H1 (cell line): Measurements from ENCODE around the gene EEIG1. TPM values are rescaled to one million over a fixed set of nuclear protein-coding genes. Genes with fewer than 3 reads are reported as not detected.

Experiments used
- ASH2L ChIP-seq: fragments of 200-600, 300-600 bp; sonication (generic); IDR thresholded peaks from one replicate; pipeline ENCODE4 v1.7.1; 2017; ENCODE audit warnings: low read length
- BCL11A ChIP-seq, 2 experiments: IDR thresholded peaks; one replicate each; pipeline ENCODE4 v1.6.1; 2011; ENCODE audit warnings: low read depth in 2 of 2, low read length in 2 of 2, mild to moderate bottlenecking in 2 of 2
- BRCA1 ChIP-seq: IDR thresholded peaks from 2 replicates; pipeline ENCODE4 v1.6.1; 2012; ENCODE audit warnings: low read depth, low read length, improper control_type of control experiment
- CHD2 ChIP-seq: IDR thresholded peaks from 2 replicates; pipeline ENCODE4 v1.6.1; 2012; ENCODE audit warnings: low read length, improper control_type of control experiment
- CREB1 ChIP-seq: IDR thresholded peaks from 2 replicates; pipeline ENCODE4 v1.6.1; 2012; ENCODE audit warnings: inconsistent platforms
- KDM5A ChIP-seq: fragments of 200-600 bp; IDR thresholded peaks from 2 replicates; pipeline ENCODE4 v1.7.1; 2012; ENCODE audit warnings: mild to moderate bottlenecking, low read length, inconsistent platforms, mixed read lengths
- NANOG ChIP-seq: IDR thresholded peaks from 2 replicates; pipeline ENCODE4 v1.6.1; 2011; ENCODE audit warnings: low read length, low read depth, mild to moderate bottlenecking, inconsistent platforms; ENCODE audit not compliant: insufficient read depth, poor library complexity, severe bottlenecking
- NRF1 ChIP-seq: IDR thresholded peaks from 2 replicates; pipeline ENCODE4 v1.6.1; 2011; ENCODE audit warnings: mild to moderate bottlenecking, low read depth, low read length, improper control_type of control experiment
- polyA plus RNA-seq, 7 experiments: library from polyadenylated mRNA; depleted of rRNA in 3 of 7; stranded (reverse) in 5 of 7; unstranded in 2 of 7; fragments of >200 nt in 5 of 7; fragments of 200-250 nt in 2 of 7; gene quantifications; 1 replicate in 5 of 7; 2 replicates in 1 of 7; 4 replicates in 1 of 7; pipeline versions ENCODE4 v1.2.1 to v1.2.3, GENCODE V29; 2011 to 2013; ENCODE audit warnings: missing spikeins in 2 of 7, mixed read lengths in 2 of 7
- total RNA-seq: library from RNA; stranded (reverse); fragmentation: NEBNext Ultra II Directional; extraction: Animal tissue kit (Norgen Biotek cat#: 25700); gene quantifications from 2 replicates; pipeline ENCODE4 v1.2.1, GENCODE V29; 2021
- TF ChIP-seq, protein P1 (sequence below): IDR thresholded peaks from 2 replicates; pipeline ENCODE4 v1.6.1; 2011; ENCODE audit warnings: low read depth, mild to moderate bottlenecking, low read length; ENCODE audit not compliant: insufficient read depth
- TF ChIP-seq, protein P2 (sequence below): fragments of 300-600 bp; sonication (generic); IDR thresholded peaks from 2 replicates; pipeline ENCODE4 v1.7.1; 2012; ENCODE audit warnings: low read length, moderate library complexity, mild to moderate bottlenecking, inconsistent platforms; ENCODE audit not compliant: insufficient replicate concordance

EEIG1 gene
- total and polyA plus RNA-seq, 2 of the 8 experiments (the other 6 are each of a cell fraction or from before 2014, with no cell fraction given) = 29.8 to 50.8 TPM

DNA sequence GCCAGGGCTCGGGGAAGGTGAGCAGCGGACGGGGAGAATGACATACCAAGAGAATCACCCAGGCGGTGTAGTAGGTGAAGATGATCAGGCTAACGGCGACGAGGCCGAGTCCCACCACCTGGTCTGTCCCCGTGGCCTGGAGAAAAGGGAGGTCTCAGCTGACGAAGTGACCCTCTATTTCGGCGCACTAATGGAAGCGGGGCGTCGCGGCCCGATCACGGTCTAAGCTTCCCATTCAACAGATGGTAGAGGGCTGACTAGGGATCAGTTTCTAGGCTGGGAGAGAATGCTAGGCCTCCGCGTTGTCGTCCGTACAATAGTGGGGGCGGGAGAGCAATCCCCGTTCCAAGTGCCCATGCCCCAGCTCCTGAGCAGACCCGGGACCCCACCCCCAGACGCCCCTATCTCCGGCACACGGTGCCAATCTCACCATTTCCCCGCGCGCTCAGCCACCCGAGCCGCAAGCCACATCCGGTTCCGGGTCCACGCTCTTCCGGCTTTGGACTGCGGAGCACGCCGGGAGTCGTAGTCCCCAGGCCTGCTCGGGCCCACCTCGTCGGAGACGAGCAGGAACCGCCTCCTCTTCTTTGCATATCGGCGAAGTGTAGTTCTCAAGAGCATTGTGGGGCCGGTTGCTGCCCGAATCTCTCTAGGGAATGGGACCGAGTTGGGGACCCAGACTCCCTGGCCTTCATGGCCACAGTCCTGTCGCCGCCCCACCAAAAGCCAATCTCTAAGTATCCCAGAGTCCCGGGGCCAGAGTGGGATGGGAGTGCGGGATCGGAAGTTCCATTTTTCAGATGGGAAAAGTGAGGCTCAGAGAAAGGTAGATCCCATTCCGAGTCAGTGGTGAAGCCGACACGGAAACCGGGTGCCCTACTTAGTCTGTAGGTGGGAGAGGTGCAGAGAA is 43.1 kb downstream of the EEIG1 start, which contains the start of gene DPM2 (continued):
- TF ChIP-seq CREB1 (peak; percentile 88), ASH2L (peak; percentile 67), BRCA1 (no peak), CHD2 (peak; percentile 59; the same call in 1 of the 2 replicates), NANOG (no peak), KDM5A (no peak), BCL11A (IDR thresholded peaks at IDR 0.05; ENCODE audit: low read depth in 2 of 2, low read length in 2 of 2) (no peak), NRF1 (no peak)
- TF ChIP-seq, protein P1, sequence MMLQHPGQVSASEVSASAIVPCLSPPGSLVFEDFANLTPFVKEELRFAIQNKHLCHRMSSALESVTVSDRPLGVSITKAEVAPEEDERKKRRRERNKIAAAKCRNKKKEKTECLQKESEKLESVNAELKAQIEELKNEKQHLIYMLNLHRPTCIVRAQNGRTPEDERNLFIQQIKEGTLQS = no peak
- TF ChIP-seq, protein P2, sequence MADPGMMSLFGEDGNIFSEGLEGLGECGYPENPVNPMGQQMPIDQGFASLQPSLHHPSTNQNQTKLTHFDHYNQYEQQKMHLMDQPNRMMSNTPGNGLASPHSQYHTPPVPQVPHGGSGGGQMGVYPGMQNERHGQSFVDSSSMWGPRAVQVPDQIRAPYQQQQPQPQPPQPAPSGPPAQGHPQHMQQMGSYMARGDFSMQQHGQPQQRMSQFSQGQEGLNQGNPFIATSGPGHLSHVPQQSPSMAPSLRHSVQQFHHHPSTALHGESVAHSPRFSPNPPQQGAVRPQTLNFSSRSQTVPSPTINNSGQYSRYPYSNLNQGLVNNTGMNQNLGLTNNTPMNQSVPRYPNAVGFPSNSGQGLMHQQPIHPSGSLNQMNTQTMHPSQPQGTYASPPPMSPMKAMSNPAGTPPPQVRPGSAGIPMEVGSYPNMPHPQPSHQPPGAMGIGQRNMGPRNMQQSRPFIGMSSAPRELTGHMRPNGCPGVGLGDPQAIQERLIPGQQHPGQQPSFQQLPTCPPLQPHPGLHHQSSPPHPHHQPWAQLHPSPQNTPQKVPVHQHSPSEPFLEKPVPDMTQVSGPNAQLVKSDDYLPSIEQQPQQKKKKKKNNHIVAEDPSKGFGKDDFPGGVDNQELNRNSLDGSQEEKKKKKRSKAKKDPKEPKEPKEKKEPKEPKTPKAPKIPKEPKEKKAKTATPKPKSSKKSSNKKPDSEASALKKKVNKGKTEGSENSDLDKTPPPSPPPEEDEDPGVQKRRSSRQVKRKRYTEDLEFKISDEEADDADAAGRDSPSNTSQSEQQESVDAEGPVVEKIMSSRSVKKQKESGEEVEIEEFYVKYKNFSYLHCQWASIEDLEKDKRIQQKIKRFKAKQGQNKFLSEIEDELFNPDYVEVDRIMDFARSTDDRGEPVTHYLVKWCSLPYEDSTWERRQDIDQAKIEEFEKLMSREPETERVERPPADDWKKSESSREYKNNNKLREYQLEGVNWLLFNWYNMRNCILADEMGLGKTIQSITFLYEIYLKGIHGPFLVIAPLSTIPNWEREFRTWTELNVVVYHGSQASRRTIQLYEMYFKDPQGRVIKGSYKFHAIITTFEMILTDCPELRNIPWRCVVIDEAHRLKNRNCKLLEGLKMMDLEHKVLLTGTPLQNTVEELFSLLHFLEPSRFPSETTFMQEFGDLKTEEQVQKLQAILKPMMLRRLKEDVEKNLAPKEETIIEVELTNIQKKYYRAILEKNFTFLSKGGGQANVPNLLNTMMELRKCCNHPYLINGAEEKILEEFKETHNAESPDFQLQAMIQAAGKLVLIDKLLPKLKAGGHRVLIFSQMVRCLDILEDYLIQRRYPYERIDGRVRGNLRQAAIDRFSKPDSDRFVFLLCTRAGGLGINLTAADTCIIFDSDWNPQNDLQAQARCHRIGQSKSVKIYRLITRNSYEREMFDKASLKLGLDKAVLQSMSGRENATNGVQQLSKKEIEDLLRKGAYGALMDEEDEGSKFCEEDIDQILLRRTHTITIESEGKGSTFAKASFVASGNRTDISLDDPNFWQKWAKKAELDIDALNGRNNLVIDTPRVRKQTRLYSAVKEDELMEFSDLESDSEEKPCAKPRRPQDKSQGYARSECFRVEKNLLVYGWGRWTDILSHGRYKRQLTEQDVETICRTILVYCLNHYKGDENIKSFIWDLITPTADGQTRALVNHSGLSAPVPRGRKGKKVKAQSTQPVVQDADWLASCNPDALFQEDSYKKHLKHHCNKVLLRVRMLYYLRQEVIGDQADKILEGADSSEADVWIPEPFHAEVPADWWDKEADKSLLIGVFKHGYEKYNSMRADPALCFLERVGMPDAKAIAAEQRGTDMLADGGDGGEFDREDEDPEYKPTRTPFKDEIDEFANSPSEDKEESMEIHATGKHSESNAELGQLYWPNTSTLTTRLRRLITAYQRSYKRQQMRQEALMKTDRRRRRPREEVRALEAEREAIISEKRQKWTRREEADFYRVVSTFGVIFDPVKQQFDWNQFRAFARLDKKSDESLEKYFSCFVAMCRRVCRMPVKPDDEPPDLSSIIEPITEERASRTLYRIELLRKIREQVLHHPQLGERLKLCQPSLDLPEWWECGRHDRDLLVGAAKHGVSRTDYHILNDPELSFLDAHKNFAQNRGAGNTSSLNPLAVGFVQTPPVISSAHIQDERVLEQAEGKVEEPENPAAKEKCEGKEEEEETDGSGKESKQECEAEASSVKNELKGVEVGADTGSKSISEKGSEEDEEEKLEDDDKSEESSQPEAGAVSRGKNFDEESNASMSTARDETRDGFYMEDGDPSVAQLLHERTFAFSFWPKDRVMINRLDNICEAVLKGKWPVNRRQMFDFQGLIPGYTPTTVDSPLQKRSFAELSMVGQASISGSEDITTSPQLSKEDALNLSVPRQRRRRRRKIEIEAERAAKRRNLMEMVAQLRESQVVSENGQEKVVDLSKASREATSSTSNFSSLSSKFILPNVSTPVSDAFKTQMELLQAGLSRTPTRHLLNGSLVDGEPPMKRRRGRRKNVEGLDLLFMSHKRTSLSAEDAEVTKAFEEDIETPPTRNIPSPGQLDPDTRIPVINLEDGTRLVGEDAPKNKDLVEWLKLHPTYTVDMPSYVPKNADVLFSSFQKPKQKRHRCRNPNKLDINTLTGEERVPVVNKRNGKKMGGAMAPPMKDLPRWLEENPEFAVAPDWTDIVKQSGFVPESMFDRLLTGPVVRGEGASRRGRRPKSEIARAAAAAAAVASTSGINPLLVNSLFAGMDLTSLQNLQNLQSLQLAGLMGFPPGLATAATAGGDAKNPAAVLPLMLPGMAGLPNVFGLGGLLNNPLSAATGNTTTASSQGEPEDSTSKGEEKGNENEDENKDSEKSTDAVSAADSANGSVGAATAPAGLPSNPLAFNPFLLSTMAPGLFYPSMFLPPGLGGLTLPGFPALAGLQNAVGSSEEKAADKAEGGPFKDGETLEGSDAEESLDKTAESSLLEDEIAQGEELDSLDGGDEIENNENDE = no peak
